Neural progenitor cell (in vitro differentiated cells): ENCODE data around the gene TNRC6C.

Experiments
- CTCF ChIP-seq: fragments of 200-600 bp; sonication (generic); IDR thresholded peaks from 2 replicates; pipeline ENCODE4 v1.5.1; 2017; ENCODE audit warnings: antibody characterized with exemption, mild to moderate bottlenecking
- EZH2 ChIP-seq: fragments of 200-600 bp; sonication (generic); IDR thresholded peaks from 2 replicates; pipeline ENCODE4 v1.6.1; 2017; ENCODE audit warnings: antibody characterized with exemption, mild to moderate bottlenecking, moderate library complexity
- EZH2phosphoT487 ChIP-seq: fragments of 200-600 bp; sonication (generic); IDR thresholded peaks from 2 replicates; pipeline ENCODE4 v1.6.1; 2017; ENCODE audit warnings: antibody characterized with exemption

DNA sequence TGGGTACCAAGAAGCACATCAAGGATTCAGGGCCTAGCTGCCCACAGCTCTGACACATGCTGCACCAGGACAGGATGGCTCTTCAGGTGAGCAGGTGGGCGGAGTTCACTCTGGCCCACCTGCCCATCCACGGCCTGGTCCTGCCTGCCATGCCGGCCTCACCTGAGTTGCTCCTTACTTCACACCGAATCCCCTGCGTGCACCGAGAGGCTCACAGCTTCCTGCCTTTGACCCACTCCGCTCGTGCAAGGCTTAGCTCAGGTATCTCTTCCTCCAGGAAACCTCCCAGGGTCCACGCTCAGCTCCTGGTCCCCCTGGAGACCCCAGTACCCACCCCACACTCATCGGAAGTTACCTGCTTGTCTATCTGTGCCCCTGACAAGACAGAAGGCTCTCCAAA, 21.6 kb upstream of the TNRC6C start:
- TF ChIP-seq CTCF (no peak), EZH2 (no peak), EZH2phosphoT487 (no peak)
